Astrocyte (in vitro differentiated cells and primary cell): ENCODE data around the gene SP140.

Experiments
- CTCF ChIP-seq: IDR thresholded peaks from 2 replicates; pipeline ENCODE4 v1.5.1; 2011; ENCODE audit warnings: low read depth, mild to moderate bottlenecking, inconsistent platforms, low read length, moderate library complexity; ENCODE audit not compliant: insufficient read depth
- EZH2 ChIP-seq: IDR thresholded peaks from 2 replicates; pipeline ENCODE4 v1.6.1; 2012; ENCODE audit warnings: mild to moderate bottlenecking, low read length, inconsistent platforms; ENCODE audit not compliant: insufficient read depth

- TF ChIP-seq CTCF, result no peak
- TF ChIP-seq EZH2, result no peak
Observed at GRCh38 chr2:230324503-230324902, 99.0 kb downstream of the SP140 start.
